NCI-H2227 (cell line): ENCODE data around the gene PARP2.
"Not testable (repeated sequence)": the region's sequence is repeated elsewhere in the genome, so short reads cannot be mapped to it uniquely, and the experiment has no call there.

Experiments
- DNase-seq: peaks from one replicate; lab custom pipeline; 2025; ENCODE audit not compliant: unreplicated experiment; lab: John Stamatoyannopoulos, UW

The PARP2 gene, protein sequence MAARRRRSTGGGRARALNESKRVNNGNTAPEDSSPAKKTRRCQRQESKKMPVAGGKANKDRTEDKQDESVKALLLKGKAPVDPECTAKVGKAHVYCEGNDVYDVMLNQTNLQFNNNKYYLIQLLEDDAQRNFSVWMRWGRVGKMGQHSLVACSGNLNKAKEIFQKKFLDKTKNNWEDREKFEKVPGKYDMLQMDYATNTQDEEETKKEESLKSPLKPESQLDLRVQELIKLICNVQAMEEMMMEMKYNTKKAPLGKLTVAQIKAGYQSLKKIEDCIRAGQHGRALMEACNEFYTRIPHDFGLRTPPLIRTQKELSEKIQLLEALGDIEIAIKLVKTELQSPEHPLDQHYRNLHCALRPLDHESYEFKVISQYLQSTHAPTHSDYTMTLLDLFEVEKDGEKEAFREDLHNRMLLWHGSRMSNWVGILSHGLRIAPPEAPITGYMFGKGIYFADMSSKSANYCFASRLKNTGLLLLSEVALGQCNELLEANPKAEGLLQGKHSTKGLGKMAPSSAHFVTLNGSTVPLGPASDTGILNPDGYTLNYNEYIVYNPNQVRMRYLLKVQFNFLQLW

GRCh38 chr14:20343092-20343861 is at the start of gene PARP2:
PARP2 (plus strand) TSS chr14:20343635; CDS start chr14:20343642, 7 bp downstream.
- peak; percentile 100 for DNase-seq

DNA sequence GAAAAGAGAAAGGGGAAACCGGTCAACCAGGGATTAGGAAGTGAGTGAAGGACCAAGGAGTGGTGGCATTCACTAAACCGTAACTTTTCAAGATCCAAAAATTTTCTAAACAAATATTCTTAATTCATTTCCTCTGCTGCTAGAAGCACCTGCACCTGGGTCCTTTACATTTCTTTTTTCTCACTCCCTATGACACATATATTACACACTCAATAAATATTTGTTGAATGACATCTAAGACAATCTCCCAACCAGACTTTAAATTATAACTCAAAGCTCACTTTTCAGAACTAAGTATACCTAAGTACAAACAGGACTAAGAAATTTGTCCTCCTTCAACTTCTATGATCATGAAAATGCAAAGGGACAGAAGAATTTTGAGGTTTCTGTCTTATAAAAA is 48.8 kb upstream of the PARP2 start:
- no peak for DNase-seq

- no peak for DNase-seq
Measured at GRCh38 chr14:20295067-20295466, 48.4 kb upstream of the PARP2 start.

DNA sequence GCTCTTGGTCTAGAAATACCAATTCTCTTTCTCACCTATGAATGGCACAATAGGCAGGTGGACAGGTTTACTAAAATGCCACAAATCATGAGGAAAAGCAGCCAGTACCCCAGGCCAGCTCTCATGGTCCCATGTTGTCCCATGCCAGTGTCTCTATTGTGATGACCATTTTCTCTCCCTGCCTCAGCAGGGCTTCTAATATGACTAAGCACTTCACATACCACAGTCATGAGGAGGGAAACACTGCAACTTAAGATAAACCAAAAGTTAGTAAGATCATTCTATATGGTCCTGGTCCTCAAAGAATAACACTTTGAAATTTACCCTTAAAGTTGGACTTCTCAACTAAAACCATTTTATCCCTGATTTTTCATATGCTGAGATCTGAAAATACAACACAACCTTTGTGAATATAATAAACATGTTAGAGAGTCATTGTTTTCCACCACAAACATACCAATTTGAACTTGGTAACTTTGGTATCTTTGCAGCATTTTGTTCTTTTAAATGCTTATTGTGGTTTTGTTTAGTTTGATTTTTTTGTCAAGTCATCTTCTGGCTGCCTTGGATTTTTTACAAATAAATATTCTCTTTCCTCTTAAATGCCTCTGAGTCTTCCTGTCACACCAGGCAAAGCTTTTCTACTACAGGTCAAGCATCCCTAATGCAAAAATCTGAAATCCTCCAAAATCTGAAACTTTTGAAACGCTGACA is 41.2 kb upstream of the PARP2 start:
- no peak for DNase-seq

GRCh38 chr14:20305265-20306078 is 38.0 kb upstream of the PARP2 start, which contains the start of gene TTC5:
TTC5 (minus strand) TSS chr14:20305951; CDS start chr14:20305937, 14 bp downstream.
- peak; percentile 90 for DNase-seq

DNA sequence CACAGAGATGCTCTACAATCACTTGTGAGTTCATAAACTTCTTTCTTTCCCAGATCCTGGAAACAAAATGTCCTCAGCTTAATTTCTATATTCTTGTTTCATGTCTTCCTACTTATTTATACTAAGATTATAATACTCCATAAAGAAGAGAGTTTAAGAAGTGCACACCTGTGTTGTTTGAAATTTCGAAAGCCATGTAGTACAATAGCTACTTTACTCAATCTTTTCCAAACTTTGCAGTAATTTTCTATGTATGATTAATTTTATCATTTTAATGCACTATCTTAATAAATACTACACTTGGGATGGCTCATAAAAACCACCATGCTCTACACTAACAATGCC is 37.4 kb upstream of the PARP2 start:
- no peak for DNase-seq

DNA sequence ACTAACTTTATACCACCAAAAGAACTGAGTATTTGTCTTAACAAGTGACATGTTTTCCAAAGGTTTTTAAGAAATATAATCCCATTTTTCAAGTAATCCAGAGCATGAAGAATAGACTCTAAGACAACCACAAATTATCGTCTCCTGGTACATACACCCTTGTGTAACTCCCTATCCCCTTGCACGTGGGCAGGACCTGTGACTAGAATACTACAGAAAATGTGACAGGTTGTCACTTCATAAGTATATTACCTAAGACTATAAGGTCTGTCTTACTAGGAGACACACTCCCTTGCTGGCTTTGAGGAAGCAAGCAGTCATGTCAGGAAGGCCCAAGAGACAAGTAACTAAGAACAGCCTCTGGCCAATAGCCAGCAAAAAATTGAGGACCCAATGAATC is 29.4 kb upstream of the PARP2 start:
- no peak for DNase-seq

DNA sequence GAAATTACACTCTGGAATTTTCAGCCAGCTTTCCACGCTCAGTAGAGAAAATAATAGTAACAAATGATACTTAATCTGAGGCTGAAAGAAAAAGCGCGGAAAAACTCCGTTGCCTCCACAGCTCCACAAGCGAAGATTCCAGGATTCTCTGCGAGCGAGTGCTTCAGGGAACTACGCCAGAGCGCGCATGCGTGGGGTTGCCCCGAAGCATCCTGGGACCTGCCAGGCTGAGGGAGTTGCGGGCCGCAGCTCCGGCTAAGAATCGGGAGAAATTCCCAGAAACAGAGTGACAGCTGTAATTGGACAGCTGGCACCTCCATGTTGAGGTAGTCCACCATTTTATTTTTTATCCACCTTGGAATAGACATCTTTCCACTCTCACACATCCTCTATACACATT is 25.7 kb upstream of the PARP2 start:
- no peak for DNase-seq

DNA sequence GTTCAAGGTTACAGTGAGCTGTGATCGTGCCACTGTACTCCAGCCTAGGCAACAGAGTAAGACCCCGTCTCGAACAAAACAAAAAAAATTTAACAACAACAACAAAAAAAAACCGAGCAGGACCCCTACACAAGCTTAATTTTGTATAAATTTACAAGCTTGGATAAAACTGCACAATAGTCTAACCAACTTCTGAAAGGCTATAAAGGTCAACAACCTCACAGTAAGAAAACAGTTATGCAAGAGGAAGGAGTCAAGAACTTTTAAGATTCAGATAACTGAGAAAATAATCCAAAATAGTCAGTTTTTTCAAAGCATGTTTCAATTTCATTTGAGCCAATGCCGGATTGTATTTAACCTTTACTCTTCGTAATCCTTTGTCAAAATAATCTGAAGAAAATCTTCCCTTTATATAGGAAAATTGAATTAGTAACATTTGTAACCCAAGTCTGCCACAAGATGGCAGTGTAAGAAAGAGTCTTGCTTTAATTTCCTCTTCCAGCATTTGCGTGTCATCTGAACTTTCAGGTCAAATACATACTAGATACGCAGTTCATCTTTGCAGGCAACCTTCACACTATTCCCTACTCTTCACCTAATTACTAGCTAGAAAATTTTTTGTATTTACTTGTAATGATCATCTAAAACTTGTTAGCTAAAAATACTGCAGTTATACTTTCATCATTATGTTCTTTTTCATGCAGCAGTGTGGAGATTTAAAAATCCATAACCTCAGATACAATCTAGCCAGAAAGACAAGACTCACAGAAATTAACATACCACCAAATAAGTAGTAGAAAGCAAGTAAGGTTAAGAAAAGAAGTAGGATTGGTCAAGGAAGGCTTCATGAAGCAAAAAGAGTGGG is 16.2 kb upstream of the PARP2 start:
- DNase-seq = peak; percentile 71

DNA sequence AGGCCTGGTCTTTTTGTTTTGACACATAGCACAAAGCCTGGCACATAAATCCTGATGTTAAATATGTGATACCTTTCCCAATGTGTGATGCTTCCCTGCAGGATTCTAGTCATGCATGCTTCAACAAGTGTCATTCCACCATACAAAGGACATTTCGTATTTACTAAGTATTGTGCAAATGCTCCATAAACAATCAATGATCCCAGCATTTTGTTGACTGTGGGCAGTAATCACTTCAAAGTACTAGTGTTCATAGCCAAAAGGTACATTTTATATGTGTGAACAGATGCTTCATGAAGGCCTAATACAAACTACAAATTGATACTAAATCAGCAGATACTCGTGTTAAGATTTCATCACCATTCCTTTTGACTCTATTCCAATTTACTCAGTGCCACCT is 14.7 kb upstream of the PARP2 start:
- no peak for DNase-seq

GRCh38 chr14:20329355-20329754 is 14.1 kb upstream of the PARP2 start:
- no peak for DNase-seq

DNA sequence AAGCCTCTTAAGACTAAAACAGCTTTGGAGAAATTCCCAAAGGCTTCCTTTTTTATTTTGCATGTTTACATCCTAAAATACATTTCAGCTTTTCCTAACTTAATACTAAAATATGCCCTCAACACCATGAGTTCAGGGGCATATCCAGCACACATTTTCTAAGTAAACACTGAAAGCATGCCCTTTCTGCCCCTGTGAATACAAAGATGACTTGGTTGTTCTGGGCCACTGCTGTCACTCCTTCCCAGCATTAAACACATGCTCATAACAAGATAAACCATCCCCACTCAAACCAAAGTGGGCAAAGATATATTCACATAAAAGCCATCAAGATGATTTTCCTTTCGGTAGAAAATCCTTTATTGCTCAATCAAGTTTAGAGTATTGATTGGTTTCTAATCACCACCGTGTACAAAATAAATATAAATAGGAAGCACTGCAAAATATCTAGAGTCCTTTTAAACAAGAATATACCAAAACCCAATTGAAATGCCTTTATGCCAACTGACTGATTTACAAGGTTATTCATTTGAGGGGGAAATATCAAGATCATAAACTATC is 12.3 kb upstream of the PARP2 start:
- DNase-seq = no peak

DNA sequence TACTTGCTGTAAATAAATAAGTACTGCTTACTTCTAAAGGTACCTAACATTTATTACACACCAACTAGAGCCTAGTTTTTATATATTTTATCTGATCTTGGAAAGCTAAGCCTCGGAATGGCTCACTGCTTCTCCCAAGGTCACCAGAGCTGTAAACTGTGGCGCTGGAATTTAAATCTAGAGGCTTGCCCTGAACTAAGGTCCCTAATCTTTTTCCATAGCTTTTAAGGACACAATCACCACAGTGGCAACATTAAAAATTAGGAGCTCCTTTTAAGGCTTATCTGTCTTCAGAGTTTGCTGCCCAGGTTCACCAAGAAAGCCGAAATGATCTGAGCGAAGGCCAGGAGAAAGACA is 11.0 kb upstream of the PARP2 start:
- DNase-seq = peak; percentile 40

- peak; percentile 83 for DNase-seq
Measured at GRCh38 chr14:20332788-20333493, 10.5 kb upstream of the PARP2 start, which contains the start of gene CCNB1IP1. CCNB1IP1 (minus strand) TSS chr14:20333279; CDS start chr14:20316523, 16,756 bp downstream.

GRCh38 chr14:20333494-20333841 is 10.0 kb upstream of the PARP2 start:
- no peak for DNase-seq

DNA sequence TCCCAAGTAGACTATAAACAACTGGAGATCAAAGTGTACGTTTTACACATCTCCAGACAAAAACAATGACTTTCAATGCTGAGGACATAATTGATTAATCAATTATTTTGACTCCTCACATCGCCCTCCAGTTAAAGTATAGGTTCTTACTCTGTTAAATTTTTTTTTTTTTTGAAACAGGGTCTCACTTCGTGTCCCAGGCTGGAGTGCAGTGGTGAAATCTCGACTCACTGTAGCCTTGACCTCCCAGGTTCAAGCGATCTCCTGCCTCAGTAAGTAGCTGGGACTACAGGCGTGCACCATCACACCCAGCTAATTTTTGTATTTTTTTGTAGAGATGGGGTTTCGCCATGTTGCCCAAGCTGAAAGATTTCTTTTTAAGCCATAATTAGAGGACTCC is 9.4 kb upstream of the PARP2 start:
- DNase-seq = no peak

- DNase-seq = not testable (repeated sequence)
Measured at GRCh38 chr14:20341032-20341431, 2.4 kb upstream of the PARP2 start.

GRCh38 chr14:20341646-20342045 is 1.8 kb upstream of the PARP2 start:
- no peak for DNase-seq

DNA sequence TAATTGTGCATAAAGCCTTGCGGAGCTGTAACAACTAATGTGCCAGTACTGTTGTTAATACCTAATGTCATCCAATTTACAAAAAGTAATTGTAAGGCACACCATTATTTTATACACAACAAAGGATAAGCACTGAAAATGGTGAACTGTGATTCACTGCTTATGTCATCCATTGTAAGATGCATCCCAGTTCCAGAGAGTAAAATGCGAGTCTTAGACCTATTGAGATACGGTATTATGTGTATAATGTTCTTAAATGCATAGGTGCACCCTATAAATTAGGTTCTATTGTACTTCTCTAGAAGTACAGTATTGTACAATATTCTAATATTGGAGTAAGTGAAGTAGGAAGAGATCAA is 406 bp downstream of the PARP2 start:
- DNase-seq = peak; percentile 61
